ENCODE data around the gene FAM216A.

DNA sequence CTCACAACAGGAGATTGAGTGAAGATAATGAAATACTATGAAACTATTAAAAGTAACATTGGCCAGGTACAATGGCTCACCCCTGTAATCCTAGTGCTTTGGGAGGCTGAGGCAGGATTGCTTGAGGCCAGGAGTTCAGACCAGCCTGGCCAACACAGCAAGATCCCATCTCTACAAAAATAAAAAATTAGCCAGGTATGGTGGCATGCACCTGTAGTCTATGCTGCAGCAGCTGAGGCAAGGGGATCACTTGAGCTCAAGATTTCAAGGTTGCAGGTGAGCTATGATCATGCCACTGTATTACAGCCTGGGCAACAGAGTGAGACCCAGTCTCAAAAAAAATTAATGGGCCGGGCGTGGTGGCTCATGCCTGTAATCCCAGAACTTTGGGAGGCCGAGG is 48.4 kb downstream of the FAM216A start:
- no peak for TF ChIP-seq POLR2A (IDR thresholded peaks at IDR 0.05)
- TF ChIP-seq, protein P1, sequence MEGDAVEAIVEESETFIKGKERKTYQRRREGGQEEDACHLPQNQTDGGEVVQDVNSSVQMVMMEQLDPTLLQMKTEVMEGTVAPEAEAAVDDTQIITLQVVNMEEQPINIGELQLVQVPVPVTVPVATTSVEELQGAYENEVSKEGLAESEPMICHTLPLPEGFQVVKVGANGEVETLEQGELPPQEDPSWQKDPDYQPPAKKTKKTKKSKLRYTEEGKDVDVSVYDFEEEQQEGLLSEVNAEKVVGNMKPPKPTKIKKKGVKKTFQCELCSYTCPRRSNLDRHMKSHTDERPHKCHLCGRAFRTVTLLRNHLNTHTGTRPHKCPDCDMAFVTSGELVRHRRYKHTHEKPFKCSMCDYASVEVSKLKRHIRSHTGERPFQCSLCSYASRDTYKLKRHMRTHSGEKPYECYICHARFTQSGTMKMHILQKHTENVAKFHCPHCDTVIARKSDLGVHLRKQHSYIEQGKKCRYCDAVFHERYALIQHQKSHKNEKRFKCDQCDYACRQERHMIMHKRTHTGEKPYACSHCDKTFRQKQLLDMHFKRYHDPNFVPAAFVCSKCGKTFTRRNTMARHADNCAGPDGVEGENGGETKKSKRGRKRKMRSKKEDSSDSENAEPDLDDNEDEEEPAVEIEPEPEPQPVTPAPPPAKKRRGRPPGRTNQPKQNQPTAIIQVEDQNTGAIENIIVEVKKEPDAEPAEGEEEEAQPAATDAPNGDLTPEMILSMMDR (IDR thresholded peaks at IDR 0.05): no peak
- no peak for TF ChIP-seq POLR2AphosphoS5 (IDR thresholded peaks at IDR 0.05)
